WTC11 (cell line): ENCODE results near the gene C16orf95. TPM values are rescaled to one million over a fixed set of nuclear protein-coding genes. Genes with fewer than 3 reads are reported as not detected.

Experiments
- ATAC-seq: fragments of 200-7000 bp; cut with Tn5 transposase; 2 replicates; pipeline ENCODE4 v1.10.0; 2021; ENCODE audit warnings: mild to moderate bottlenecking, moderate library complexity
- CTCF ChIA-PET: fragments of 300-600 bp; sonication (Branson Sonifier 250); formaldehyde crosslinking; loops from one replicate; lab custom pipeline; 2021; ENCODE audit warnings: antibody characterized with exemption; lab: Charles Lee
- POLR2A ChIA-PET: fragments of 350-600 bp; sonication (Branson Sonifier 250); formaldehyde crosslinking; loops from one replicate; lab custom pipeline; 2021; ENCODE audit warnings: antibody characterized with exemption; lab: Charles Lee
- DNase-seq: peaks from one replicate; pipeline ENCODE4 v3.0.0; 2021; ENCODE audit warnings: low spot score
- H3K27ac Mint-ChIP-seq: 2 replicates; pipeline ENCODE4 v1.8.0; 2021; ENCODE audit warnings: mixed read lengths
- H3K27me3 Mint-ChIP-seq: 2 replicates; pipeline ENCODE4 v1.8.0; 2021; ENCODE audit warnings: low read depth, mild to moderate bottlenecking, moderate library complexity, mixed read lengths
- H3K36me3 Mint-ChIP-seq: 2 replicates; pipeline ENCODE4 v1.8.0; 2021; ENCODE audit warnings: mixed read lengths
- H3K4me1 Mint-ChIP-seq: 2 replicates; pipeline ENCODE4 v1.8.0; 2022; ENCODE audit warnings: mixed read lengths
- H3K4me3 Mint-ChIP-seq: 2 replicates; pipeline ENCODE4 v1.8.0; 2021; ENCODE audit warnings: mild to moderate bottlenecking, moderate library complexity, mixed read lengths
- H3K9me3 Mint-ChIP-seq: 2 replicates; pipeline ENCODE4 v1.8.0; 2021; ENCODE audit warnings: mixed read lengths
- ARID4B ChIP-seq: sonication (generic); formaldehyde crosslinking; IDR thresholded peaks from 2 replicates; pipeline ENCODE4 v1.8.0; 2023; ENCODE audit warnings: missing genetic modification reagents, mild to moderate bottlenecking, borderline replicate concordance
- ATF2 ChIP-seq: sonication (generic); formaldehyde crosslinking; IDR thresholded peaks from 2 replicates; pipeline ENCODE4 v1.8.1; 2022; ENCODE audit warnings: low read depth, missing genetic modification reagents, borderline replicate concordance
- ATF3 ChIP-seq: sonication (generic); formaldehyde crosslinking; conservative IDR thresholded peaks from 2 replicates; pipeline ENCODE4 v1.8.1; 2022; ENCODE audit warnings: mild to moderate bottlenecking, missing genetic modification reagents
- ESRRA ChIP-seq: sonication (generic); formaldehyde crosslinking; IDR thresholded peaks from 2 replicates; pipeline ENCODE4 v1.8.1; 2022; ENCODE audit warnings: mild to moderate bottlenecking, missing genetic modification reagents, borderline replicate concordance
- GABPB1 ChIP-seq: sonication (generic); formaldehyde crosslinking; IDR thresholded peaks from 2 replicates; pipeline ENCODE4 v1.8.1; 2023; ENCODE audit warnings: mild to moderate bottlenecking, missing genetic modification reagents
- USF2 ChIP-seq: sonication (generic); formaldehyde crosslinking; IDR thresholded peaks from 2 replicates; pipeline ENCODE4 v1.8.1; 2023; ENCODE audit warnings: mild to moderate bottlenecking, missing genetic modification reagents, moderate library complexity
- ZBTB43 ChIP-seq: sonication (generic); formaldehyde crosslinking; IDR thresholded peaks from 2 replicates; pipeline ENCODE4 v1.8.1; 2023; ENCODE audit warnings: mild to moderate bottlenecking, missing genetic modification reagents
- ZNF232 ChIP-seq: sonication (generic); formaldehyde crosslinking; IDR thresholded peaks from 2 replicates; pipeline ENCODE4 v1.8.0; 2022; ENCODE audit warnings: mild to moderate bottlenecking, missing genetic modification reagents
- ZNF263 ChIP-seq: sonication (generic); formaldehyde crosslinking; IDR thresholded peaks from 2 replicates; pipeline ENCODE4 v1.8.1; 2022; ENCODE audit warnings: low read depth, mild to moderate bottlenecking, moderate library complexity, missing genetic modification reagents
- ZNF532 ChIP-seq: fragments of 250-450 bp; sonication (Bioruptor Pico); IDR thresholded peaks from 2 replicates; pipeline ENCODE4 v1.9.0; 2021; ENCODE audit warnings: mild to moderate bottlenecking, borderline replicate concordance
- total RNA-seq: library from RNA; stranded (reverse); gene quantifications from 3 replicates; pipeline ENCODE4 v1.2.3, GENCODE V29; 2021

C16orf95 gene
- total RNA-seq, 1 experiment from 2014 or later: 5.7 TPM

GRCh38 chr16:87351320-87351698 is 34.1 kb upstream of the C16orf95 start (continued):
- TF ChIP-seq ATF3 (CRISPR knock-in tag) (no peak), ATF2 (no peak), ARID4B (CRISPR knock-in tag) (no peak)

- no peak for DNase-seq
- ATAC-seq: no peak
- no peak for TF ChIP-seq ZNF232
- TF ChIP-seq GABPB1: no peak
- no peak for TF ChIP-seq ESRRA
- no peak for TF ChIP-seq ZBTB43 (CRISPR knock-in tag)
- H3K9me3 Mint-ChIP-seq: no peaks in the 10 kb centered on the region
- POLR2A ChIA-PET: no interaction called here
- H3K27me3 Mint-ChIP-seq: no peaks in the 10 kb centered on the region
- peak overlapping the region; percentile 53; the same call in 1 of the 2 replicates for H3K27ac Mint-ChIP-seq
- peaks cover 2% of the 10 kb centered on the region for H3K4me1 Mint-ChIP-seq
- H3K36me3 Mint-ChIP-seq: no peaks in the 10 kb centered on the region; the same call in none of the 2 replicates
- CTCF ChIA-PET: no interaction called here
- H3K4me3 Mint-ChIP-seq: no peak overlapping the region
These were observed 33.6 kb upstream of the C16orf95 start for GRCh38 chr16:87350681-87351319.

- CTCF ChIA-PET: no interaction called here
- no peak overlapping the region for H3K4me3 Mint-ChIP-seq
These were observed 32.8 kb upstream of the C16orf95 start for GRCh38 chr16:87350031-87350430.

More at GRCh38 chr16:87350031-87350430, 32.8 kb upstream of the C16orf95 start:
- ATAC-seq: no peak
- no peaks in the 10 kb centered on the region for H3K9me3 Mint-ChIP-seq
- DNase-seq: no peak
- TF ChIP-seq USF2 (CRISPR knock-in tag) (no peak), ZNF532 (CRISPR knock-in tag) (no peak), GABPB1 (no peak), ZNF263 (CRISPR knock-in tag) (no peak)
- TF ChIP-seq, all 79 proteins: peak for 0
- Mint-ChIP-seq H3K27ac (no peak overlapping the region), H3K36me3 (peaks cover 5% of the 10 kb centered on the region), H3K4me1 (peaks cover 8% of the 10 kb centered on the region), H3K27me3 (no peaks in the 10 kb centered on the region)
- POLR2A ChIA-PET: no interaction called here
